Hindlimb muscle (tissue), 1 donor: ENCODE data around the gene CCDC82. TPM values are rescaled to one million over a fixed set of nuclear protein-coding genes. Genes with fewer than 3 reads are reported as not detected.

Source experiments
- DNase-seq: peaks from one replicate; pipeline ENCODE4 v3.0.0-alpha.2; 2013
- polyA plus RNA-seq: library from polyadenylated mRNA; unstranded; fragments of 120-200 nt; gene quantifications from one replicate; pipeline ENCODE4 v1.2.1, GENCODE V29; 2013; ENCODE audit not compliant: insufficient read length

The CCDC82 gene
- polyA plus RNA-seq, 1 donor: 26.8 TPM

DNA sequence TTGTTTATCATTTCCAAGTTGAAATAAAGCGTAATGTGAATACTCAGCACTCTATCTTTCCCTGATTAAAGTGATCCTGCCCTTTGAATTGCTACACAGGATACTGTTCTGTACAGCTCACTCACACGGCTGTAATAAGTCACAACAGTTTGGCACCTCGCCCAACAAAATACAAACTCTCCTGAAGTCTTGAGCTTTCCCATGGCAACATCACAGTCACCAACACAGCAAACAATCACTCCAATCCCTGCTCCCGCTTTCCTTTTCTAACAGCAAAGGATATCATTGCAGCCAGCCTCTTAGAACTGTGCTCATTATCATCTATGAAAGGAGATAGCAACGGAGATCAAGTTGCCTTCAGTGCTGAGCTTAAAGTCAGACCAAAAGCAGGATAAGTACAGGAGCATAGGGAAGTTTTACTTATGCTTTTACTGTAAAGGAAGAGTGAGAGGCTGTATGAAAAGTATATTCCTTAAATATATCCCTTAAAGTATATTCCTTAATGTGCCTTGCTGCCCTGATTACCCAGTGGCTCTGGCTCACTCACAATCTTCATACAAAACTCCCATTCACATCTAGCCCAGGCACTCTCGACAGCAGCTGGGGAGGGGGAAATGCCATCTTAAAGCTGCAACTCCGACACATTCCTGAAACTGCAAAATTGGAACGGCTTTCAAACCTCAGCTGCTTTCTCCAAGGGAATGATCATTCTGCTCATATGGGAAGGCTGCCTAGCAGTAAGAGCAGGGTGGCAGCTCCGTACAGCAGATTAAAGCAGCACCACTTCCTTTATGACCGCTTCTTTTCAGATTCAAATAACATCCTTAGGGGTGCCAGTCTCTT lies 82.6 kb downstream of the CCDC82 start:
- peak; percentile 86 for DNase-seq

- no peak for DNase-seq
Observed at GRCh38 chr11:96306600-96306932, 83.1 kb downstream of the CCDC82 start.

- DNase-seq: no peak
Observed at GRCh38 chr11:96306071-96306470, 83.6 kb downstream of the CCDC82 start.

- no peak for DNase-seq
Observed at GRCh38 chr11:96303980-96304379, 85.7 kb downstream of the CCDC82 start.

DNA sequence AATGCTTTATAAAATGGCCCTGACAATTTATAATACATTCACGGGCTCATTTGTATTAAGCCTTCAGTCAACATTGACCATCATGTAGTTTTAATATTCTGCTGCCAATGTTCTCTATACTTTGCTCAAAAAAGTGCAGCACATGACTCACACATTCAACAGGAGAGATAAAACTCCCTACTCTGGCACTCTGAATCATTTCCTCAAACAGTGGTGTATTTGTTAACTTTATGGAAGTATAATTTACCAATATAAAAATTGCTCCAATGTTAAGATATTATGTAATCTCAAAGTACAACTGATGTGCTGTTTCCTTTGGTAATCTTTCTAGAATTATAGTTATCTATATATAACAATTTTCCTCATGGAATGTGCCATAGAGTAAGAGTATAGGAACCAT lies 86.6 kb downstream of the CCDC82 start:
- DNase-seq: no peak

Other genes starting within 250 kb of the CCDC82 start
- 5.7 TPM for gene MAML2, start 46.7 kb downstream of the CCDC82 start, polyA plus RNA-seq
- 10.4 TPM for gene JRKL, start 101 bp upstream of the CCDC82 start, polyA plus RNA-seq